ENCODE data around the gene ROBO2. TPM values are rescaled to one million over a fixed set of nuclear protein-coding genes. Genes with fewer than 3 reads are reported as not detected.

The ROBO2 gene
- total and polyA plus RNA-seq, 2 donors from 2014 or later, result 1.3 to 1.6 TPM

- DNase-seq (peak in 1 of 5 donors; percentile 18), FAIRE-seq (no peak)
- no peaks in the 10 kb centered on the region for H3K4me1 ChIP-seq (ENCODE audit: control insufficient read depth in 2 of 3, insufficient read depth in 2 of 3, low read depth in 1 of 3, low read length in 3 of 3)
- no peaks in the 10 kb centered on the region for H3K9me3 ChIP-seq (ENCODE audit: control insufficient read depth in 2 of 3, insufficient read depth in 1 of 3, low read length in 3 of 3)
- H3K4me3 ChIP-seq (ENCODE audit: low read length in 3 of 3), result no peak overlapping the region
- H3K9ac ChIP-seq (ENCODE audit: low read length in 3 of 3), result no peak overlapping the region
- intact Hi-C loops (cut with DNase I), result no loop called here
- no peaks in the 10 kb centered on the region for H3K36me3 ChIP-seq (ENCODE audit: control insufficient read depth in 2 of 3, insufficient read depth in 3 of 3, low read length in 3 of 3)
- no peaks in the 10 kb centered on the region for H3K27me3 ChIP-seq (ENCODE audit: control insufficient read depth, insufficient read depth, low read length)
- H3K27ac ChIP-seq (ENCODE audit: low read depth in 2 of 2, low read length in 2 of 2), result no peak overlapping the region
- TF ChIP-seq, protein P1, sequence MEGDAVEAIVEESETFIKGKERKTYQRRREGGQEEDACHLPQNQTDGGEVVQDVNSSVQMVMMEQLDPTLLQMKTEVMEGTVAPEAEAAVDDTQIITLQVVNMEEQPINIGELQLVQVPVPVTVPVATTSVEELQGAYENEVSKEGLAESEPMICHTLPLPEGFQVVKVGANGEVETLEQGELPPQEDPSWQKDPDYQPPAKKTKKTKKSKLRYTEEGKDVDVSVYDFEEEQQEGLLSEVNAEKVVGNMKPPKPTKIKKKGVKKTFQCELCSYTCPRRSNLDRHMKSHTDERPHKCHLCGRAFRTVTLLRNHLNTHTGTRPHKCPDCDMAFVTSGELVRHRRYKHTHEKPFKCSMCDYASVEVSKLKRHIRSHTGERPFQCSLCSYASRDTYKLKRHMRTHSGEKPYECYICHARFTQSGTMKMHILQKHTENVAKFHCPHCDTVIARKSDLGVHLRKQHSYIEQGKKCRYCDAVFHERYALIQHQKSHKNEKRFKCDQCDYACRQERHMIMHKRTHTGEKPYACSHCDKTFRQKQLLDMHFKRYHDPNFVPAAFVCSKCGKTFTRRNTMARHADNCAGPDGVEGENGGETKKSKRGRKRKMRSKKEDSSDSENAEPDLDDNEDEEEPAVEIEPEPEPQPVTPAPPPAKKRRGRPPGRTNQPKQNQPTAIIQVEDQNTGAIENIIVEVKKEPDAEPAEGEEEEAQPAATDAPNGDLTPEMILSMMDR (IDR thresholded peaks at IDR 0.05; ENCODE audit: borderline replicate concordance, extremely low read depth, insufficient read depth), result no peak
Observed at GRCh38 chr3:77203851-77204250, 164.0 kb downstream of the ROBO2 start.

DNA sequence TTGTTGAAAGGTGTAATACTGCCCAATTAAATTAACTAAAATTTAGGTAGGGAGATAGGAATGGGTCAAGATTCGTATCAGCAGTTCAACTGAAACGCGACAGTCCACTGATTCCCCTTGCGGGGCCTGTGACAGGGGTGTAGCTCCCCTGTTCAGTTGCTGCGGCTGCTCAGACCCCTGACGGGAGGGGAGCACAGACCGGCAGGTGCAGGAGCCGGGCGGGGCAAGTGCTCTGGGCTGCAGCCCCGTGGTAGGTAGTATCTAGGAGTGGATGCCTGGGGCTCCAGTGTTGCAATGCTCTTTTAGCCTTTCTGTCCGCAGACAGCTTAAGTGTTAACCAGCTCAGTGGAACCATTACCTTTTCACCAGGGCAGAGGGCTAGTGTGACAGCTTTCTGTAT is 164.9 kb downstream of the ROBO2 start:
- TF ChIP-seq, protein P1 (IDR thresholded peaks at IDR 0.05; ENCODE audit: borderline replicate concordance, extremely low read depth, insufficient read depth), result no peak
- no peaks in the 10 kb centered on the region for H3K36me3 ChIP-seq (ENCODE audit: control insufficient read depth in 2 of 3, insufficient read depth in 3 of 3, low read length in 3 of 3)
- no peaks in the 10 kb centered on the region for H3K4me1 ChIP-seq (ENCODE audit: control insufficient read depth in 2 of 3, insufficient read depth in 2 of 3, low read depth in 1 of 3, low read length in 3 of 3)
- no peaks in the 10 kb centered on the region for H3K27me3 ChIP-seq (ENCODE audit: control insufficient read depth, insufficient read depth, low read length)
- intact Hi-C loops (cut with DNase I), result no loop called here
- no peak overlapping the region for H3K9ac ChIP-seq (ENCODE audit: low read length in 3 of 3)
- DNase-seq (peak in 1 of 5 donors; percentile 13), FAIRE-seq (no peak)
- no peak overlapping the region for H3K27ac ChIP-seq (ENCODE audit: low read depth in 2 of 2, low read length in 2 of 2)
- no peak overlapping the region for H3K4me3 ChIP-seq (ENCODE audit: low read length in 3 of 3)
- H3K9me3 ChIP-seq (ENCODE audit: control insufficient read depth in 2 of 3, insufficient read depth in 1 of 3, low read length in 3 of 3), result no peaks in the 10 kb centered on the region

GRCh38 chr3:77207753-77208152 is 167.9 kb downstream of the ROBO2 start:
- TF ChIP-seq, protein P1 (IDR thresholded peaks at IDR 0.05; ENCODE audit: borderline replicate concordance, extremely low read depth, insufficient read depth), result no peak
- H3K9me3 ChIP-seq (ENCODE audit: control insufficient read depth in 2 of 3, insufficient read depth in 1 of 3, low read length in 3 of 3), result no peaks in the 10 kb centered on the region
- H3K36me3 ChIP-seq (ENCODE audit: control insufficient read depth in 2 of 3, insufficient read depth in 3 of 3, low read length in 3 of 3), result no peaks in the 10 kb centered on the region
- no peak overlapping the region for H3K4me3 ChIP-seq (ENCODE audit: low read length in 3 of 3)
- no peak overlapping the region for H3K9ac ChIP-seq (ENCODE audit: low read length in 3 of 3)
- intact Hi-C loops (cut with DNase I), result no loop called here
- no peak overlapping the region for H3K27ac ChIP-seq (ENCODE audit: low read depth in 2 of 2, low read length in 2 of 2)
- H3K4me1 ChIP-seq (ENCODE audit: control insufficient read depth in 2 of 3, insufficient read depth in 2 of 3, low read depth in 1 of 3, low read length in 3 of 3), result no peaks in the 10 kb centered on the region
- no peaks in the 10 kb centered on the region for H3K27me3 ChIP-seq (ENCODE audit: control insufficient read depth, insufficient read depth, low read length)
- FAIRE-seq (no peak), DNase-seq (no peak)

DNA sequence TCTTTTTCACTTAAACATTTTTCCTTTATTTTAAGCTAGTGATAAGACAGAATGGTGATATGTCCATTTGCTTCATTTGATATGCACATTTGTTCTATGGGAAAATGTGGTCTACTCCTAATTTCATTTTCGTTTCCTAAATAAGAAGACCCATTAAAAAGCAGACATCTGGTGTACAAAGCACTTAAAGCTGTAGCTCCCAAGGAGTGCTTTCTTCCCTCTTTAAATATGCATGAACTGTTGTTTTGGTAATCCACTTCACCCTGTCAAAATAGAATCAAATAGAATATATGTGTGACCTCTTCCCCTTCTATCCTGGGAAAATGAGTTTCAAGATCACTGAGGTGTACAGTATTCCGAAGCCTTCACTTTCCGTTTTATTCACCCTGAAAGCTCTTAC is 182.8 kb downstream of the ROBO2 start:
- Histone ChIP-seq H3K27me3 (ENCODE audit: control insufficient read depth, insufficient read depth, low read length) (no peaks in the 10 kb centered on the region), H3K9me3 (ENCODE audit: control insufficient read depth in 2 of 3, insufficient read depth in 1 of 3, low read length in 3 of 3) (no peaks in the 10 kb centered on the region), H3K36me3 (ENCODE audit: control insufficient read depth in 2 of 3, insufficient read depth in 3 of 3, low read length in 3 of 3) (no peaks in the 10 kb centered on the region), H3K4me3 (ENCODE audit: low read length in 3 of 3) (no peak overlapping the region), H3K9ac (ENCODE audit: low read length in 3 of 3) (no peak overlapping the region), H3K27ac (ENCODE audit: low read depth in 2 of 2, low read length in 2 of 2) (no peak overlapping the region), H3K4me1 (ENCODE audit: control insufficient read depth in 2 of 3, insufficient read depth in 2 of 3, low read depth in 1 of 3, low read length in 3 of 3) (no peaks in the 10 kb centered on the region)
- no peak for FAIRE-seq
- TF ChIP-seq, protein P1 (IDR thresholded peaks at IDR 0.05; ENCODE audit: borderline replicate concordance, extremely low read depth, insufficient read depth), result no peak
- intact Hi-C loops (cut with DNase I), result no loop called here
- peak in 2 of 5 donors; percentile 10 to 14 for DNase-seq
